OCI-LY3 (cell line): ENCODE data around the gene ADAM33.

Experiments used
- H2AFZ ChIP-seq: fragments of 200-600, 300-600 bp; shearing (Covaris generic); 2 replicates; pipeline ENCODE4 v1.6.0; 2014; ENCODE audit warnings: antibody characterized with exemption, low read depth, low read length
- H3K27ac ChIP-seq: fragments of 200-600, 300-600 bp; sonication (generic); 2 replicates; pipeline ENCODE4 v1.5.1; 2014; ENCODE audit warnings: mild to moderate bottlenecking, low read length, moderate library complexity, mixed read lengths
- H3K27me3 ChIP-seq: fragments of 200-600, 300-600 bp; sonication (generic); 2 replicates; pipeline ENCODE4 v1.6.1; 2014; ENCODE audit warnings: low read depth, low read length, mixed read lengths
- H3K36me3 ChIP-seq: fragments of 200-600, 300-600 bp; sonication (generic); replicated peaks from 2 replicates; pipeline ENCODE3; 2014; ENCODE audit warnings: low read depth, low read length, mixed read lengths
- H3K4me1 ChIP-seq: fragments of 300-600, 200-600 bp; sonication (generic); 2 replicates; pipeline ENCODE4 v1.6.1; 2014; ENCODE audit warnings: low read length, mixed read lengths
- H3K4me2 ChIP-seq: fragments of 200-600, 300-600 bp; sonication (generic); 2 replicates; pipeline ENCODE4 v1.6.1; 2014; ENCODE audit warnings: low read length, mixed read lengths
- H3K4me3 ChIP-seq: fragments of 300-600, 200-600 bp; sonication (generic); 2 replicates; pipeline ENCODE4 v1.5.1; 2014; ENCODE audit warnings: antibody characterized with exemption, mild to moderate bottlenecking, low read length, moderate library complexity
- H3K79me2 ChIP-seq: fragments of 300-600, 200-600 bp; shearing (Covaris generic); 2 replicates; pipeline ENCODE4 v1.6.1; 2014; ENCODE audit warnings: mild to moderate bottlenecking, low read length, mixed read lengths
- H3K9ac ChIP-seq: fragments of 300-600, 200-600 bp; shearing (Covaris generic); 2 replicates; pipeline ENCODE4 v1.6.0; 2014; ENCODE audit warnings: mild to moderate bottlenecking, low read length, moderate library complexity
- H3K9me3 ChIP-seq: fragments of 200-600, 300-600 bp; shearing (Covaris generic); 2 replicates; pipeline ENCODE4 v1.6.1; 2014; ENCODE audit warnings: low read length, mixed read lengths; ENCODE audit not compliant: insufficient read depth
- H4K20me1 ChIP-seq: fragments of 200-600, 300-600 bp; sonication (generic); 2 replicates; pipeline ENCODE4 v1.6.1; 2016; ENCODE audit warnings: low read length, mixed read lengths; ENCODE audit not compliant: insufficient read depth
- EZH2phosphoT487 ChIP-seq: fragments of 200-600 bp; shearing (Covaris generic); IDR thresholded peaks from 2 replicates; pipeline ENCODE4 v1.6.1; 2018; ENCODE audit warnings: antibody characterized with exemption, mixed run types, low read depth
- TF ChIP-seq, protein P1 (sequence below): fragments of 200-600, 300-600 bp; sonication (generic); IDR thresholded peaks from 2 replicates; pipeline ENCODE4 v1.5.1; 2014; ENCODE audit warnings: antibody characterized with exemption, low read length, low read depth

The ADAM33 gene

DNA sequence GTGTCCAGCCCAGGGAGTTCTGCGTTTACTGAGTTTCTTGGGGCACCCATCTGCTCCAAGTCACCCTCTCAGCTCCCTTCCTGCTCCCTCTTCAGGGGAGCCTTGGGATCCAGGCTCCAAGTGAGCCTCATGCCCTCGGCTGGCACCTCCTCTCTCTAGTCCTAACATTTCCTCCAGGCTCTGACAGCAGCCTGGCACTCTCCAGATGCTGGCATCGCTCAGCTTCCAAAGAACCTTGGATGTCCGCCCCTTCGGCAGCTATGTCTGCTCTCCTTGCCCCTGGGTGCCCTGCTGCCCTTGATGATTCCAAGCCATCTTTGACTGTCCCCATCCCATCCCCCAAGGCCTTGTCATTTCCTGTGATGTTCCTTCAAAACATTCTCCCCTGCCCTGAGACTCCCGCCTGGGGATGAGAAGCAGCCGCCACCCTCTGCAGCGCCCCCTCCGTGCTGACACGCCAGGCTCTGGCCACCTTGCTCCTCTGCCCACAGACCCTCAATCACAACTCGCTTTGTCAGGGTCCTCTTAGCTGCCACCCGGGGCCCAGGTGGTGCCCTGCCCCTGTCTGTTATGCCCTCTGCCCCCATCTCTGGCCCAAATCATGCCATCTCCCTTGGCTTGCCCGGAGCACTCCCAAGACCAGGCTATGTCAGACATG, 12.0 kb downstream of the ADAM33 start:
- no peak overlapping the region for H2AFZ ChIP-seq
- H4K20me1 ChIP-seq: no peaks in the 10 kb centered on the region
- H3K4me2 ChIP-seq: no peak overlapping the region
- H3K4me1 ChIP-seq: no peaks in the 10 kb centered on the region
- H3K4me3 ChIP-seq: no peak overlapping the region
- TF ChIP-seq, protein P1, sequence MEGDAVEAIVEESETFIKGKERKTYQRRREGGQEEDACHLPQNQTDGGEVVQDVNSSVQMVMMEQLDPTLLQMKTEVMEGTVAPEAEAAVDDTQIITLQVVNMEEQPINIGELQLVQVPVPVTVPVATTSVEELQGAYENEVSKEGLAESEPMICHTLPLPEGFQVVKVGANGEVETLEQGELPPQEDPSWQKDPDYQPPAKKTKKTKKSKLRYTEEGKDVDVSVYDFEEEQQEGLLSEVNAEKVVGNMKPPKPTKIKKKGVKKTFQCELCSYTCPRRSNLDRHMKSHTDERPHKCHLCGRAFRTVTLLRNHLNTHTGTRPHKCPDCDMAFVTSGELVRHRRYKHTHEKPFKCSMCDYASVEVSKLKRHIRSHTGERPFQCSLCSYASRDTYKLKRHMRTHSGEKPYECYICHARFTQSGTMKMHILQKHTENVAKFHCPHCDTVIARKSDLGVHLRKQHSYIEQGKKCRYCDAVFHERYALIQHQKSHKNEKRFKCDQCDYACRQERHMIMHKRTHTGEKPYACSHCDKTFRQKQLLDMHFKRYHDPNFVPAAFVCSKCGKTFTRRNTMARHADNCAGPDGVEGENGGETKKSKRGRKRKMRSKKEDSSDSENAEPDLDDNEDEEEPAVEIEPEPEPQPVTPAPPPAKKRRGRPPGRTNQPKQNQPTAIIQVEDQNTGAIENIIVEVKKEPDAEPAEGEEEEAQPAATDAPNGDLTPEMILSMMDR: no peak
- no peak for TF ChIP-seq EZH2phosphoT487
- no peak overlapping the region for H3K27ac ChIP-seq
- H3K9me3 ChIP-seq: no peaks in the 10 kb centered on the region
- peaks cover 6% of the 10 kb centered on the region for H3K27me3 ChIP-seq
- no peaks in the 10 kb centered on the region for H3K36me3 ChIP-seq
- no peak overlapping the region for H3K9ac ChIP-seq
- H3K79me2 ChIP-seq: no peaks in the 10 kb centered on the region

GRCh38 chr20:3667434-3668037, 14.3 kb downstream of the ADAM33 start:
- no peak for TF ChIP-seq EZH2phosphoT487
- TF ChIP-seq, protein P1: no peak
- H2AFZ ChIP-seq: no peak overlapping the region
- H3K79me2 ChIP-seq: no peaks in the 10 kb centered on the region
- H3K4me1 ChIP-seq: no peaks in the 10 kb centered on the region
- H3K4me2 ChIP-seq: no peak overlapping the region
- H3K36me3 ChIP-seq: no peaks in the 10 kb centered on the region
- H3K4me3 ChIP-seq: no peak overlapping the region
- H3K27me3 ChIP-seq: no peaks in the 10 kb centered on the region
- no peaks in the 10 kb centered on the region for H4K20me1 ChIP-seq
- no peak overlapping the region for H3K27ac ChIP-seq
- no peaks in the 10 kb centered on the region for H3K9me3 ChIP-seq
- no peak overlapping the region for H3K9ac ChIP-seq

DNA sequence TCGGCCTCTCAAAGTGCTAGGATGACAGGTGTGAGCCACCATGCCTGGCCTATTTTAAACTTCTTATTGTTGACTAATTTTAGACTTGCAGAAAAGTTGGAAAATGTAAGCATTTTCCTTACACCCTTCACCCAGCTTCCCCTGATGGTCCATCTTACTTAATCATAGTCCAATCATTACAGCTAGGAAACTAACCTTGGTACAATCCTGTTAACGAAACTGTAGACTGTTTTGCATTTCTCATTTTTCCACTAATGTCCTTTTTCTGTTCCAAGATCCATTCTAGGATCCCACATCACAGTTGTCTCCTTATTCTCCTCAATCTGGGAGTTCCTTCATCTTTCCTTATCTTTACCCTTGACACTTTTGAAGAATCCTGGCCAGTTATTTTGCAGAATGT, 18.0 kb downstream of the ADAM33 start:
- H3K79me2 ChIP-seq: no peaks in the 10 kb centered on the region
- H3K36me3 ChIP-seq: no peaks in the 10 kb centered on the region
- H3K27ac ChIP-seq: no peak overlapping the region
- H4K20me1 ChIP-seq: no peaks in the 10 kb centered on the region
- no peaks in the 10 kb centered on the region for H3K9me3 ChIP-seq
- no peak overlapping the region for H3K9ac ChIP-seq
- no peak for TF ChIP-seq EZH2phosphoT487
- TF ChIP-seq, protein P1: no peak
- H3K4me2 ChIP-seq: no peak overlapping the region
- H3K4me3 ChIP-seq: no peak overlapping the region
- peaks cover 14% of the 10 kb centered on the region for H3K4me1 ChIP-seq
- no peaks in the 10 kb centered on the region for H3K27me3 ChIP-seq
- H2AFZ ChIP-seq: no peak overlapping the region

GRCh38 chr20:3663031-3663701, 18.6 kb downstream of the ADAM33 start, which contains the start of gene GFRA4:
TSS of gene GFRA4 (minus strand) at chr20:3663399. CDS start at chr20:3663399, 0 bp downstream.
- Histone ChIP-seq H3K4me3 (no peak within 1 kb of the TSS), H3K27me3 (no peaks in the 10 kb centered on the region)

More at GRCh38 chr20:3663031-3663701, 18.6 kb downstream of the ADAM33 start, which contains the start of gene GFRA4:
- no peak for TF ChIP-seq EZH2phosphoT487
- TF ChIP-seq, protein P1: no peak
- Histone ChIP-seq H3K36me3 (no peaks in the 10 kb centered on the region), H3K4me1 (peaks cover 20% of the 10 kb centered on the region), H3K9me3 (no peaks in the 10 kb centered on the region), H3K79me2 (no peaks in the 10 kb centered on the region), H3K4me2 (no peak within 1 kb of the TSS), H3K9ac (no peak within 1 kb of the TSS), H2AFZ (no peak within 1 kb of the TSS), H4K20me1 (no peaks in the 10 kb centered on the region), H3K27ac (no peak within 1 kb of the TSS)
